Stimulated activated CD4-positive, alpha-beta T cell treated with anti-CD3 and anti-CD28 coated beads, TNF-alpha, amount 100 ng/mL, for 1 hour (primary cell): ENCODE data around the gene DPYSL4.
A peak's percentile ranks its signal among the peaks of the same experiment; 100 is the strongest.

ENCODE experiments used
- DNase-seq, 3 donors: peaks; one replicate each; pipeline ENCODE4 v3.0.0-alpha.2; 2020; ENCODE audit warnings: low read depth in 3 of 3, low spot score in 1 of 3

DPYSL4 gene

GRCh38 chr10:132176623-132177500 is 9.9 kb upstream of the DPYSL4 start:
- no peak for DNase-seq

- DNase-seq: no peak
Measured at GRCh38 chr10:132178046-132178445, 8.7 kb upstream of the DPYSL4 start.

- DNase-seq: no peak
Measured at GRCh38 chr10:132178672-132179545, 7.8 kb upstream of the DPYSL4 start.

- DNase-seq: no peak
Measured at GRCh38 chr10:132179551-132180392, 7.0 kb upstream of the DPYSL4 start.

- no peak for DNase-seq
Measured at GRCh38 chr10:132180736-132181135, 6.0 kb upstream of the DPYSL4 start.

GRCh38 chr10:132181691-132182425 is 4.9 kb upstream of the DPYSL4 start:
- DNase-seq: no peak

- DNase-seq: no peak
Measured at GRCh38 chr10:132182591-132182990, 4.2 kb upstream of the DPYSL4 start.

GRCh38 chr10:132183046-132183445 is 3.7 kb upstream of the DPYSL4 start:
- DNase-seq: no peak

- no peak for DNase-seq
Measured at GRCh38 chr10:132184816-132185593, 1.7 kb upstream of the DPYSL4 start.

- peak in 2 of 3 donors; percentile 5 to 43 for DNase-seq
Measured at GRCh38 chr10:132185601-132186487, 904 bp upstream of the DPYSL4 start.

GRCh38 chr10:132187430-132188138 is 836 bp downstream of the DPYSL4 start:
- DNase-seq: no peak

GRCh38 chr10:132188331-132188730 is 1.6 kb downstream of the DPYSL4 start:
- DNase-seq: no peak

GRCh38 chr10:132189016-132189415 is 2.3 kb downstream of the DPYSL4 start:
- DNase-seq: no peak

GRCh38 chr10:132189810-132190422 is 3.2 kb downstream of the DPYSL4 start:
- no peak for DNase-seq

GRCh38 chr10:132192076-132192975 is 5.6 kb downstream of the DPYSL4 start:
- no peak for DNase-seq

GRCh38 chr10:132192991-132193665 is 6.4 kb downstream of the DPYSL4 start:
- DNase-seq: no peak
